Stimulated activated CD4-positive, alpha-beta T cell treated with anti-CD3 and anti-CD28 coated beads, Interleukin-12 subunit alpha, Interleukin-12 subunit beta, amount 100 ng/mL, for 4 hours (primary cell): ENCODE data around the gene MARK2.
"Not testable (repeated sequence)": the region's sequence is repeated elsewhere in the genome, so short reads cannot be mapped to it uniquely, and the experiment has no call there.

Experiments used
- DNase-seq: peaks from one replicate; pipeline ENCODE4 v3.0.0-alpha.2; 2020

MARK2 gene

DNA sequence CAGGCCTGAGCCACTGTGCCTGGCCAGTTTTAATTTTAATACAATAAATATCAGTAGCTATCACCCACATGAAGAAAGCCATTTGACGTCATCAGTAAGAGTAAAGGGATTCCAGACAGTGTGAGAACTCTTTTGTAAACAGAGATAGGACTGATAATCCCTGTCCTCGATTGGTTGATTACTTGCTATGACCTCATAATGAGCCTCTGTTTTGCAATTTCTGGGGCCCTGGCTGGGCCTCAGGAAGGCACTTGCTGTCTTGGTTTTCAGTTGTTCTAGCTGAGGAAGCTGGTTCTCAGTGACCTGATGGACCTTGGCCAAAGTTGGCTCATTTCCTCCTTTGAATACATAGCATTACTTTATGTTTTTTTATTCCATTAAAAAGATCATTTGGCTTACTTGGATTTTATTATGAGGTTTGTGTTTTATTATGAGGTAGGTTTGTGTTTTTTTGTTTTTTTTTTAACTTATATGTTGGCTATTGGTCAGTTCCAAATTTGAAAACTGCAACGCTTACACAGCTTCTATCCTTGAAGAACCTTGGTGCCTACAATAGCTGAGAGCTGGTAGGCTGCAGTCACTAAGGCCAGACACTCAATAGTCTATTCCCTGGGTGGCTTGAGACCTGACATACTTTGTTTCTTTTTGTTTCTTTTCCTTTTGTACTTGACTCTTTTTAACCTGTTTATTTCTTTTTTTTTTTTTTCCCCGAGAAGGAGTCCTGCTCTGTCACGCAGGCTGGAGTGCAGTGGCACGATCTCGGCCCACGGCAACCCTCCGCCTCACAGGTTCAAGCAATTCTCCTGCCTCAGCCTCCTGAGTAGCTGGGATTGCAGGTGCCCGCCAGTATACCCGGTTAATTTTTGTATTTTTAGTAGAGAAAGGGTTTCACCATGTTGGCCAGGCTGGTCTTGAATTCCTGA lies 20.0 kb downstream of the MARK2 start:
- DNase-seq, result no peak

- DNase-seq, result no peak
Observed at GRCh38 chr11:63862923-63863322, 24.0 kb downstream of the MARK2 start.

GRCh38 chr11:63863620-63864019 lies 24.7 kb downstream of the MARK2 start:
- DNase-seq, result not testable (repeated sequence)

DNA sequence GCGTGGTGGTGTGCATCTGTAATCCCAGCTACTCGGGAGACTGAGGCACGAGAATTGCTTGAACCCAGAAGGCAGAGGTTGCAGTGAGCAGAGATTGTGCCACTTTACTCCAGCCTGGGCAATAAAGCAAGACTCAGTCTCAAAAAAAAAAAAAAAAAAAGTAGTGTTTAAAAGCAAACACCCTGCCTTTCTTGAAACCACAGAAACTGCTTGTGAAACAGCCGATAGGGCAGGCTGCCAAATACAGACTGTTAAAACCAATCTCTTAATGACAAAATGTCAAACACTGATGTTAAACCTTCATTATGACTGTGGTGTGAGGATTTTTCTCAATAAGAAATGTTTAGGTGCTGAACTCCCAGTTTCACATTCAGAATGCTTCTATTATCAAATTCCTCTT lies 27.3 kb downstream of the MARK2 start:
- DNase-seq, result peak; percentile 61

- no peak for DNase-seq
Observed at GRCh38 chr11:63867511-63867910, 28.6 kb downstream of the MARK2 start.

- DNase-seq, result no peak
Observed at GRCh38 chr11:63868399-63869064, 29.6 kb downstream of the MARK2 start.

GRCh38 chr11:63869171-63869591 lies 30.3 kb downstream of the MARK2 start:
- no peak for DNase-seq

GRCh38 chr11:63869683-63870082 lies 30.8 kb downstream of the MARK2 start:
- no peak for DNase-seq

DNA sequence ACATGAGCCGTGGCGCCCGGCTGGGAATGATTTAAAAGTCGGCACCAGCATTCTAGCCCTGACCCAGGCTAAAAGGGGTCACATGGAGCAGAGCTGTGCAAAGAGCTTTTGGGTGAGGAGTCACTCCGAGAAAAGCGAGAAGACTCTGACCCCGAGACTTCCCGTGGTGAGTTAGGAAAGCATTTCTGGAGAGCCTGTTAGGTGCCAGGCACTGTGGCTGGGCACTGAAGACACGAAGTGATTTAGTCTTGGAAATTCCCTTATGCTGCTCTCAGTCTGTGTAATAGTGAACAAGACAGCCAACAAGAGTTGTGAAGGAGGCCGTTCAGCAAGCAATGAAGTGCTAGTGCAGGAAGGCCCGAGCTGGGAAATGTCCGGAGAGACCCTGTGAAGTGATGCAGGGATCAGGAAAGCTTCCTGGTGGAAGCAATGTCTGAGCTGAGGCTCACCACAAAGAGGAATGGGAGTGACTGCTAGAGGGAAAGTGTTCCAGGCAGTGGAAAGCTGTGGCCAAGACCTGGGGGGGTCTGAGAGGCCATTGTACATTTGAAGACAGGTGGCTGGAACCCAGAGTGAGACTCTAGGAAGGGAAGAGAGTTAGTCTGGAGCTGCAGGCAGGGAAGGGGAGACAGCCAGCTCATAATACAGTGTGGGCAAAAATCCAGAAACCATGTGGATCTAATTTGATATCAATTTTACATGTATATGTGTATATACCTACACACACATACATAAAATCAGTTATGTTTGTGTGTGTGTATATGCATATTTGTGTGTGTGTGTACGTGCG lies 31.6 kb downstream of the MARK2 start:
- no peak for DNase-seq

- no peak for DNase-seq
Observed at GRCh38 chr11:63871962-63872799, 33.3 kb downstream of the MARK2 start.

DNA sequence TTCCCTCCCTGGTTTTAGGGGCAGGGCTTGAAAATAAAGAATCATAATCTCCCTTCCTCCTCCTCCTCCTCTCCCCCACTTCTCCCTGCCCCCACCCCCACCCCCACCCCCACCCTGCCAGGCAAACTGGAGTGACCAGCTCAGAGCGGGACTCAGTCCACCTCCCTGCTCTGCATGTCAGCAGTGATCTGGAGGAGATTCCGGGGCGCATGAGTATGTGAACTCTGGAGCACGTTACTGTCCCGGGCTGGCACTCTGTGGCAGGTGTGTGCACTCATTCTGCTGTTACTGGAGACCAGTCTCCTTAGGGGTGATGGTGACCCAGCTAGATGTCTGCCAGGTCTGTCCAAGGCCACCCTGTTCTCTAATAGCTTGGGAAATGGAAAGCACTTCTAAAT lies 33.9 kb downstream of the MARK2 start:
- DNase-seq, result no peak

DNA sequence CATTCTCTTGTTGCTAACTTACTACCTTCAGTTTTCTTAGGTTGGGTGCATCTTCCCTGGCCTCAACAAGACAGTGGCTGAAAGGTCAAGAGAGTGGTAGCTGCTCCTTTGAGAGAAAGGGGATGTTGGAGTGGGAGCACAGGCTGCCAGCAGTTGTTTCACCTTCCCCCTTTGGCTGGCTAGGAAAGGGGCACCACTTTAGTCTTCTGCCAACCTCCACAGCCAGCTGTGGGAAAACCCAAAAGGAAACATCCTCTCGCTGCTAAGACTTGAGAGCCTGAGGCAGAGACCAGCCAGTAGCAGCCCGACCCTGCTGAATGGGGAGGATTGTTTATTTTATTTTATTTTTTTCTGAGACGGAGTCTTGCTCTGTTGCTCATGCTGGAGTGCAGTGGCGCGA lies 34.4 kb downstream of the MARK2 start:
- no peak for DNase-seq

- no peak for DNase-seq
Observed at GRCh38 chr11:63874511-63874910, 35.6 kb downstream of the MARK2 start.

DNA sequence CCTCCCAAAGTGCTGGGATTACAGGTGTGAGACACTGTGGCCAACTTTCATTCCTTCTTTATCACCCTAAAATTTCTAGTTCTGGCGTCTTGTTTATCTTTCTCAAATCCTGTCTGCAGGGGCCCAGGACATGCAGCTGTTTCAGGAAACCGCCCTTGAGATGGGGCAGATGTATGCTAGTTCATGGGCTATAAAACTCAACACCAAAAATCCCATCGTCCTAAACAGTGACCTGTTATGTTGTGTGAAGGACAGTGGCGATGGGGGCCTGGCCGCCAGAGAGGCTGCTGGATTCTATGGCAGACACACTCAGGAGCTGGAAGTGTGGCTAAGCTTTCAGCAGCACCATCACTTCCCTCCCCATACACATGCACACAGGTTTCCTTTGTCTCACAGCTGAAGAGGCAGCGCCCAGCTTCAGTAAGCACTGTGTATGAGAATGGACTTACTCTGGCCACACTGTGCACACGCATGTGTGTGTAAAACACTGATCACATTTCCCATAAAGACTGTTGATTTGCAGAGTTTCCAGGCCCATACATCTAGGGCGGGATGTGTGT lies 36.7 kb downstream of the MARK2 start:
- DNase-seq, result no peak

DNA sequence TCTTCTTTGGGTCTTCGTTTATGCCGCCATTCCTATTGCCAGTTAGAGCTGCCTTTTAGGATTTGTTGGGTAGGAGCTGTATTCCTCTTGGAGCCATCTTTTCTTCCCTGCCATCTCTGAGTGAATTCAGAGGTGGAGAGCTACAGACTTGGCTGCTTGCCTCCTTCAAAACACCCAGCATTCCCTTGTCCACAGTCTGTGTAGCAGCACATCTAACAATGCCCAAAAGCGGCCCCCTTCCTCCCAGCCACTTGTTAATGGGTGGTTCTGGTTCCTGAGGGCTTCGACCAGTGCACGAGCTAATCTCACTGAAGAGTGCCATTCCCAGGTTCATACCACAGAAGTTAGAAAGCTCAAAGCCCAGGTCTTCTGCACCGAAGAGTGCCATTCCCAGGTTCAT lies 37.7 kb downstream of the MARK2 start:
- no peak for DNase-seq

DNA sequence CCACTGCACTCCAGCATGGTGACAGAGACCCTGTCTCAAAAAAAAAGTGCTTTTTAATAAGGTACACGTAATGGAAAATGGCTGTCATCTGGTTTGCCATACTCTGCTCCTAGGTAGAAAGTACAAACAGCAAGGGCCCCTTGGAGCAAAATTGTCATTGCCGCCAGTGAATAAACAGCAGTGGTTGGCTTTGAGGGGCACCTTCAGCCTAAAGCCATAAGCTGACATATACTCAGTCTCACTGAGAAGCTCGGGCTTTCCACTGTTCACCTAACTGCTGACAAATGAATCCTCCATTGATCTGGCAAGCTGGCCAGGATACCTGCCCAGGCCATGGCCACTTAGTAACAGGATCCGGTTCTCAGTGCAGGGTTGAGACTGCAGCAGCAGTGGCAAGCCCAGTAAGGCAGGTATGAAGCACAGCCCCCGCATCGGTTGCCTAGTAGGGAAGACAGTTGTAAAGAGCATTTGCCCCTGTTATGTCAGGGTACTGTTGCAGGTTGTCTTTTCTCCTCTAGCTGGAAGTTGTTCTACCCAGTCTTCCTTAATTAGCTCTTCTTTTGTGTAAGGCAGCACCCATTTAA lies 38.8 kb downstream of the MARK2 start:
- DNase-seq, result no peak

- DNase-seq, result no peak
Observed at GRCh38 chr11:63879598-63880402, 40.9 kb downstream of the MARK2 start.

DNA sequence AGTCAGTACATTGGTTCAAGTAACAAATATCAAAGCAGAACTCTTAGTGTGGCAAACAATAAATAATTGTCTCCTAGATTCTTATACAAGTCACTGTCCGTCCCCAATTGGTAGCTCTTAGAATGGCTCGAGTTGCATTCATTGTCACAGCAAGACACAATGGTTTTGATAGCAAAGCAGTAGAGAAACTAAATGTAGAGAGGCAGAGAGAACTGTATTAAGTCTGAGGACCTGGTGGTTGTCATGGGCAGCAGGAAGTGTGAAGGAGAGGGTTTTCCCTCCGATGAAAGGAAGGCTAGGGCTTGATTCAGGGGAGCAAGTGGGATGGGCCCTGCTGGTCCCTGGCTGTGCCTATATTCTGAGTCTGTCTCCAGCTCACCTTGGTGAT lies 41.5 kb downstream of the MARK2 start:
- no peak for DNase-seq

DNA sequence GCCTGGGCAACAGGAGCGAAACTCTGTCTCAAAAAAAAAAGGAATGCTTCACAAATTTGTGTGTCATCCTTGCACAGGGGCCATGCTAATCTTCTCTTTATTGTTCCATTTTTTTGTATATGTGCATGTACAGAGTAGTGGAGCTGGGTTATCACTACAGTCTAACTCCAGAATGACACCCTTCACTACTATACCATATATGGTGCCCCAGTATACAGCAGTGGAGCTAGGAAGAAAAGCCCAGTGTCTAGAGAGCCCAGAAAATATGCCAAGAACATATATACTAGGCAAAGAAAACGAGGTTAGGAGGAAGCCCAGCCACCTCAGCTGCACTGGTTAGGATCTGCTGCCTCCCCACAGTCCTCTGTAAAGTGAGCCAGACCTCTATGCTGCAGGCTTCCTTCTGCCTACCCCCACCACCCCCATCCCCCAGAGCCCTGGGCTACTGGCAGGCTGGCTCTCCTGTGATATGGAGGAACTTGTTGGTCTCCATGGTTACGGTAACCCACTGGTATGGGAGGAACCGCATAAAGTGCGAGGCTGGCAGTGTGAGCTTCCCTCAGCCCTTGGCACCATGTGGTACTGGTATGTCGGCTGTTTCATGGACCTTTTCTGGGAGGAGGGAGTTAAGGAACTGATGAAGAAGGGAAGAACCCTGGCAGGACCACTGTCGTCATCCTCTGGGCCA lies 43.8 kb downstream of the MARK2 start:
- DNase-seq, result no peak

- no peak for DNase-seq
Observed at GRCh38 chr11:63883791-63884190, 44.9 kb downstream of the MARK2 start.
